HG03432 (cell line): ENCODE data around the gene COPG2.
"Not testable (repeated sequence)": the region's sequence is repeated elsewhere in the genome, so short reads cannot be mapped to it uniquely, and the experiment has no call there.

ENCODE experiments used
- ATAC-seq: cut with Tn5 transposase; IDR thresholded peaks from one replicate; pipeline ENCODE4 v1.9.1; 2021; ENCODE audit warnings: mild to moderate bottlenecking, moderate library complexity; ENCODE audit not compliant: unreplicated experiment

COPG2 gene

GRCh38 chr7:130570144-130570543 lies 98.4 kb downstream of the COPG2 start:
- ATAC-seq, result not testable (repeated sequence)

- no peak for ATAC-seq
Measured at GRCh38 chr7:130566898-130567280, 101.7 kb downstream of the COPG2 start.

- ATAC-seq, result no peak
Measured at GRCh38 chr7:130566168-130566897, 102.2 kb downstream of the COPG2 start.

- ATAC-seq, result peak; percentile 61
Measured at GRCh38 chr7:130560972-130561371, 107.6 kb downstream of the COPG2 start.

GRCh38 chr7:130559184-130559583 lies 109.4 kb downstream of the COPG2 start:
- ATAC-seq, result no peak

- no peak for ATAC-seq
Measured at GRCh38 chr7:130554481-130554880, 114.1 kb downstream of the COPG2 start.

GRCh38 chr7:130553398-130554029 lies 115.0 kb downstream of the COPG2 start:
- no peak for ATAC-seq

- no peak for ATAC-seq
Measured at GRCh38 chr7:130544356-130544755, 124.2 kb downstream of the COPG2 start.

- ATAC-seq, result no peak
Measured at GRCh38 chr7:130543487-130544010, 125.0 kb downstream of the COPG2 start.

- ATAC-seq, result not testable (repeated sequence)
Measured at GRCh38 chr7:130542297-130542696, 126.3 kb downstream of the COPG2 start.

GRCh38 chr7:130541287-130541686 lies 127.3 kb downstream of the COPG2 start:
- ATAC-seq, result not testable (repeated sequence)

GRCh38 chr7:130537894-130538293 lies 130.7 kb downstream of the COPG2 start:
- not testable (repeated sequence) for ATAC-seq

- ATAC-seq, result no peak
Measured at GRCh38 chr7:130529417-130529816, 139.1 kb downstream of the COPG2 start.

- ATAC-seq, result not testable (repeated sequence)
Measured at GRCh38 chr7:130527752-130528355, 140.7 kb downstream of the COPG2 start.

- ATAC-seq, result no peak
Measured at GRCh38 chr7:130524628-130525027, 143.9 kb downstream of the COPG2 start.

GRCh38 chr7:130523519-130524125 lies 144.9 kb downstream of the COPG2 start:
- not testable (repeated sequence) for ATAC-seq

GRCh38 chr7:130521258-130521951 lies 147.1 kb downstream of the COPG2 start:
- ATAC-seq, result no peak

GRCh38 chr7:130515315-130516040 lies 153.1 kb downstream of the COPG2 start:
- no peak for ATAC-seq

- no peak for ATAC-seq
Measured at GRCh38 chr7:130513447-130513846, 155.1 kb downstream of the COPG2 start.

GRCh38 chr7:130512038-130512437 lies 156.5 kb downstream of the COPG2 start:
- ATAC-seq, result not testable (repeated sequence)
